Testis (tissue), 2 donors: Measurements from ENCODE around the gene OPHN1.
"Not testable (repeated sequence)": the region's sequence is repeated elsewhere in the genome, so short reads cannot be mapped to it uniquely, and the experiment has no call there.

ENCODE experiments used
- CTCF ChIP-seq, 3 experiments: fragments of 450-650 bp in 2 of 3; fragments of 200-600 bp in 1 of 3; sonication (generic) in 1 of 3; IDR thresholded peaks; one replicate each; pipeline ENCODE4 v1.5.1; 2016 to 2019; ENCODE audit warnings: antibody characterized with exemption in 3 of 3, mild to moderate bottlenecking in 2 of 3, moderate library complexity in 1 of 3
- POLR2A ChIP-seq: fragments of 450-650 bp; IDR thresholded peaks from one replicate; pipeline ENCODE4 v1.6.1; 2017; ENCODE audit warnings: antibody characterized with exemption, mild to moderate bottlenecking, moderate library complexity

- TF ChIP-seq CTCF (IDR thresholded peaks at IDR 0.05); POLR2A: not testable (repeated sequence)
Measured at GRCh38 chrX:68264793-68265192, 168.5 kb downstream of the OPHN1 start.
